LNCAP (cell line): ENCODE data around the gene SOS1.

Experiments
- CTCF ChIP-seq: fragments of 450-650 bp; IDR thresholded peaks from 2 replicates; pipeline ENCODE4 v1.5.1; 2017; ENCODE audit warnings: mild to moderate bottlenecking

SOS1 gene

GRCh38 chr2:38943784-38944183 is 177.1 kb downstream of the SOS1 start:
- no peak for TF ChIP-seq CTCF

- TF ChIP-seq CTCF: no peak
Measured at GRCh38 chr2:38940746-38941145, 180.1 kb downstream of the SOS1 start.

GRCh38 chr2:38937548-38937947 is 183.3 kb downstream of the SOS1 start:
- no peak for TF ChIP-seq CTCF

DNA sequence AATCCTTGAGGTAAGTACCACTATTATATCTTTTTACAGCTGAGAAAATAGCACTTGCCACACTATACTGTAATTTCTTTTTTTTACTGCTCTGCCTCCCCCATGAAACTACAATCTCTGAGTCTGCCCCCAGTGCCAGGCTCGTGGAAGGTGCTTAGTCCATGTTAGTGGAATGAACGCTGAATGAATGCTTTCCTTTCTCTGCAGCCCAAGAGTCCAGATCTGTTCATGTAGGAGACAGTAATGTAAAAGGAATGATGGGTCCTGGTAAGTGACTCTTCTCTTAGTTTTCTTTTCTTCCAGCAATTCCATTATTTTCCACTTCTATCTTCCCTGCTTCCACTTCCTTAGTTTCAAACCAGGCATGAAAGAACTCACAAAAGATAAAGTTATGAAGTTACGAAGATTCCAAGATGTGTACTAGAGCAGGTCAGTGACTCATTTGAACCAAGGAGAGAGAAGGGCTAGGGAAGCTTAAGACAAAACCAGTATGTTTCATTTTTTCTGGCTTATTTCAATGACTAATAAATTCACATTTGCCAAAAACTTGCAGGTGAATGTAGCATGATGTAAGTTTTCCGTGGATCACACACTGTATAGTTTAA is 185.2 kb downstream of the SOS1 start:
- TF ChIP-seq CTCF: no peak

GRCh38 chr2:38934742-38935141 is 186.1 kb downstream of the SOS1 start:
- TF ChIP-seq CTCF: no peak

DNA sequence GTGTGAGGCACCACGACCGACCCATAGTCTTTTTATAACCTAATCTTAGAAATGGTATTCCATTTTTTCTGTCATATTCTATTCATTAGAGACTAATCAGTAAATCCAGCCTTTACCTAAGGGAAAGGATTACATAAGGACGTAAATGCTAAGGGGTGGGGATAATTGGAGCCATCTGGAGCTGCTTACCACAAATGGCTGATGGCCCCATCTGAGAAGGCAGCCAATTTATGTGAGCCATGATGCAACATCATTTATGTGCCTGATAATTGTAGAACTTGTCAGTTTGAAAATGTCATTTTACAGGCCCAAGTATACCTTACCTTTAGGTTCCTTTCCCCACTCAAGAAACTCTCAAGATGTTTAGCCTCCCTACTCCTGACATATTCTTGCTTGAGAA is 187.2 kb downstream of the SOS1 start:
- TF ChIP-seq CTCF: no peak

DNA sequence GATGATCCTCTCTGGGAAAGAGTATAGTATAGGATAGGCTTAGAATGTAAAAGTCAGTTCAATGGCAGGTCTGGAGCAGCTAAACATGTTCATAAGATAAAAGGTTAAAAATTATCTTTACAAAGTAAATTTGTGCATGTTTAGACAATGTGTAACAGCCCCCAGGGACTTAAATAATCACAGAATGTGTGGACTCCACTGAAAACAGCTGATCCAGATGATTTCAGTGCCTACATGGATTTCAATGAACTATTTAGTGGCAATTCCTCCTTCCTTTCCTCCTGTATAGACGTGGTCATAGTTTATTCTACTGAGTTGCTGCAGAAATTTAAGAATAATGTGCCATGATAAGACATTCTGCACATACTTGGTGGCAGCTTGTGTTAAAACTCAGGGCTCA is 188.3 kb downstream of the SOS1 start:
- no peak for TF ChIP-seq CTCF
